Stomach (tissue), 9 donors: ENCODE measurements around the gene TLR5. TPM values are rescaled to one million over a fixed set of nuclear protein-coding genes. Genes with fewer than 3 reads are reported as not detected.

Experiments used
- DNase-seq, 2 donors: peaks; one replicate each; pipeline versions ENCODE4 v3.0.0 to v3.0.0-alpha.2; 2013 to 2019
- H3K27ac ChIP-seq, 5 donors: fragments of 200-600 bp in 4 of 5; sonication (generic) in 4 of 5; one replicate each; pipeline ENCODE4 v1.5.1; 2013 to 2019; ENCODE audit warnings: mild to moderate bottlenecking in 1 of 5, moderate library complexity in 1 of 5
- H3K27me3 ChIP-seq, 3 donors: fragments of 200-600 bp; sonication (generic); one replicate each; pipeline ENCODE4 v1.5.1; 2017 to 2019; ENCODE audit warnings: mixed run types in 1 of 3
- H3K36me3 ChIP-seq, 4 donors: fragments of 200-600 bp; sonication (generic); 1 replicate in 3 of 4; 2 replicates in 1 of 4; pipeline ENCODE4 v1.5.1; 2016 to 2019
- H3K4me1 ChIP-seq, 4 donors: fragments of 200-600 bp; sonication (generic); one replicate each; pipeline ENCODE4 v1.5.1; 2016 to 2019
- H3K4me3 ChIP-seq, 4 donors: fragments of 200-600 bp; sonication (generic) in 3 of 4; one replicate each; pipeline ENCODE4 v1.5.1; 2016 to 2019; ENCODE audit warnings: mild to moderate bottlenecking in 1 of 4
- H3K9me3 ChIP-seq, 4 donors: fragments of 200-600 bp; sonication (generic); one replicate each; pipeline ENCODE4 v1.5.1; 2016 to 2019
- EP300 ChIP-seq: sonication (generic); formaldehyde crosslinking; IDR thresholded peaks from one replicate; pipeline ENCODE4 v1.6.1; 2017; ENCODE audit warnings: antibody characterized with exemption
- POLR2A ChIP-seq, 4 donors: fragments of 450-650 bp; IDR thresholded peaks; one replicate each; pipeline ENCODE4 v1.6.1; 2016; ENCODE audit warnings: antibody characterized with exemption in 4 of 4, control low read depth in 2 of 4, mild to moderate bottlenecking in 1 of 4, moderate library complexity in 1 of 4
- POLR2AphosphoS5 ChIP-seq, 3 donors: sonication (generic); formaldehyde crosslinking; IDR thresholded peaks; one replicate each; pipeline ENCODE4 v1.6.1; 2016; ENCODE audit warnings: antibody characterized with exemption in 3 of 3
- WGBS, 5 donors: extraction: QIAGEN DNeasy Blood & Tissue Kit in 3 of 5; methylation state at CpG; one replicate each; pipeline versions ENCODE4 v1.1.5 to v1.1.7; 2013 to 2018; 5-methylcytosine and 5-hydroxymethylcytosine counted together
- intact Hi-C: fragments of 100-400 bp; cut with DNase I; formaldehyde crosslinking; loops from one replicate; pipeline ENCODE4 v1.15.1; 2023; ENCODE audit warnings: low total_unique reads
- polyA plus RNA-seq, 3 donors: library from polyadenylated mRNA; stranded (reverse); fragments of 200-250 nt; gene quantifications; one replicate each; pipeline ENCODE4 v1.2.3, GENCODE V29; 2013
- total RNA-seq, 5 donors: library from RNA; depleted of rRNA; stranded (reverse); fragments of >200 nt; gene quantifications; one replicate each; pipeline versions ENCODE4 v1.1.0 to v1.2.3, GENCODE V29; 2014 to 2016
- TF ChIP-seq, protein P1 (sequence below), 7 experiments: fragments of 450-650 bp in 4 of 7; fragments of 200-600 bp in 3 of 7; sonication (generic) in 3 of 7; IDR thresholded peaks; one replicate each; pipeline ENCODE4 v1.5.1; 2016 to 2019; ENCODE audit warnings: antibody characterized with exemption in 7 of 7, control low read depth in 2 of 7, mild to moderate bottlenecking in 1 of 7
- donor health status: healthy with polysubstance abuse.
- donor health status: Bipolar disorder and iron deficiency.
- donor health status: healthy.

TLR5 gene
- total and polyA plus RNA-seq, 8 donors = 0.46 to 25.9 (median 4.0) TPM; not detected in 1

DNA sequence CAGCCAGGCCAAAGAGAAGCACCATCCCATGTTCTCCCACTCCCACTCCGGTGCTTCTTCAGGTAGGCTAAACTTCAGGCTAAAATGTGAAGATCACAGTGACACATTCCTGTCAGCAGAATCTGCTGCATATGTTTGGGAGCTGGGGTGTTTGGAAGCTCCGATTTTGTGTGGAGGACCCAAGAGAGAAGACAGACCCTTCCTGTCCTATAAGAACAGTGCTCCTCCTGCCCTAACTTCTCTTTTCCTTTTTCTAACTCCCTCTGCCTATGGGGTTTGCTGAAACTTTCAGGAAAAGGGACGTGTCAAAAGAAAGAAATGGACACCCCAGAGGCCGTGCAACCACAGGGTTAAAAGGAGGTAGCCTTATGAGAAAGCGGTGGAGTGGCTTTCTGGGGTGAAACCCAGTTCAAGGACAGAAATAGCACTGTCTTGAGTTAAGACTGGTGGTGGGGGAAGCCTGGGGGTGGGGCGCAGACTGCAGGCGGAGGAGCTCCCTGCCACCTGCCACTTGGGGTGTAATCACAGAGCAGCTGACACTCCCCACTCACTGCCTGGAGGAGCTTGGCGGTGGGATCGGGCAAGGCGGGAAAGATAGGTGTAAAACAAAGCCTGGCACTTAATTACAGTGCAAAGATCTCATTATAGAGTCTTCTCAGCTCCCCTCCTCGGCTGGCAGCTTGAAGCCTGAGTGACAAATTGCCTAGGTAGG lies 645 bp upstream of the TLR5 start:
- H3K27ac ChIP-seq = peak overlapping the region; percentile 65 to 89 (median 77)
- H3K4me3 ChIP-seq = peak overlapping the region; percentile 54 to 77 (median 67)
- TF ChIP-seq POLR2A (IDR thresholded peaks at IDR 0.05) = no peak
- TF ChIP-seq, protein P1, sequence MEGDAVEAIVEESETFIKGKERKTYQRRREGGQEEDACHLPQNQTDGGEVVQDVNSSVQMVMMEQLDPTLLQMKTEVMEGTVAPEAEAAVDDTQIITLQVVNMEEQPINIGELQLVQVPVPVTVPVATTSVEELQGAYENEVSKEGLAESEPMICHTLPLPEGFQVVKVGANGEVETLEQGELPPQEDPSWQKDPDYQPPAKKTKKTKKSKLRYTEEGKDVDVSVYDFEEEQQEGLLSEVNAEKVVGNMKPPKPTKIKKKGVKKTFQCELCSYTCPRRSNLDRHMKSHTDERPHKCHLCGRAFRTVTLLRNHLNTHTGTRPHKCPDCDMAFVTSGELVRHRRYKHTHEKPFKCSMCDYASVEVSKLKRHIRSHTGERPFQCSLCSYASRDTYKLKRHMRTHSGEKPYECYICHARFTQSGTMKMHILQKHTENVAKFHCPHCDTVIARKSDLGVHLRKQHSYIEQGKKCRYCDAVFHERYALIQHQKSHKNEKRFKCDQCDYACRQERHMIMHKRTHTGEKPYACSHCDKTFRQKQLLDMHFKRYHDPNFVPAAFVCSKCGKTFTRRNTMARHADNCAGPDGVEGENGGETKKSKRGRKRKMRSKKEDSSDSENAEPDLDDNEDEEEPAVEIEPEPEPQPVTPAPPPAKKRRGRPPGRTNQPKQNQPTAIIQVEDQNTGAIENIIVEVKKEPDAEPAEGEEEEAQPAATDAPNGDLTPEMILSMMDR (IDR thresholded peaks at IDR 0.05) = no peak
- intact Hi-C loops = no loop called here
- peak; percentile 35 to 85 for DNase-seq
- H3K9me3 ChIP-seq = no peaks in the 10 kb centered on the region
- H3K27me3 ChIP-seq = no peaks in the 10 kb centered on the region
- peaks cover 9 to 46% (median 41%) of the 10 kb centered on the region in 4 donors for H3K4me1 ChIP-seq
- H3K36me3 ChIP-seq = no peaks in the 10 kb centered on the region
- WGBS, 5 donors = 23 to 30% (median 24%) methylated on average over 11 of the region's 11 CpGs

DNA sequence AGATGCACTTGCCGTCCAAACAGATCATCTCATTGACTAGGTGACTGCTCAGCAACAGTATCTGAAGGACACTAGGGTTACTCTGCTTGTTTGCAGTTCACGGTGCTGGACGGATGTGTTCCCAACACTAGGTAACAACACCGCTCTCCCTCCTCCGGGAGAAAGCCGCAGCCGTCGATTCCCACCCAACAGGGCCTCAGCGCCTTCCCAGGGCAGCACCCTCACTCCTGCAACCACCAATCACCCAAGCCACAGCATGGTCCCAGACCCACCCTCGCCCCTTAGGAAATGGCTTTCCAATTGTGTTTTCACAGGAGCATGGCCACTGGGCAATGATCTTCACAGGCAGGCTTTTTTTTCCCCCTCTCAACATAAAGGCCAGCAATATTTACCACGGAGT lies 779 bp downstream of the TLR5 start:
- peak in 1 of 2 donors; percentile 26 for DNase-seq
- no peak for TF ChIP-seq EP300
- TF ChIP-seq POLR2AphosphoS5 (IDR thresholded peaks at IDR 0.05) = no peak
- TF ChIP-seq, protein P1 (IDR thresholded peaks at IDR 0.05) = no peak
- no peak for TF ChIP-seq POLR2A (IDR thresholded peaks at IDR 0.05)
- peak overlapping the region; percentile 54 to 77 (median 67) for H3K4me3 ChIP-seq
- WGBS, 5 donors = 72 to 83% (median 76%) methylated on average over 10 to 11 of the region's 11 CpGs
- H3K4me1 ChIP-seq = peaks cover 9 to 52% (median 45%) of the 10 kb centered on the region in 4 donors
- no peaks in the 10 kb centered on the region for H3K27me3 ChIP-seq
- intact Hi-C loops = no loop called here
- H3K36me3 ChIP-seq = no peaks in the 10 kb centered on the region
- H3K27ac ChIP-seq = peak overlapping the region; percentile 65 to 89 (median 77)
- H3K9me3 ChIP-seq = no peaks in the 10 kb centered on the region

DNA sequence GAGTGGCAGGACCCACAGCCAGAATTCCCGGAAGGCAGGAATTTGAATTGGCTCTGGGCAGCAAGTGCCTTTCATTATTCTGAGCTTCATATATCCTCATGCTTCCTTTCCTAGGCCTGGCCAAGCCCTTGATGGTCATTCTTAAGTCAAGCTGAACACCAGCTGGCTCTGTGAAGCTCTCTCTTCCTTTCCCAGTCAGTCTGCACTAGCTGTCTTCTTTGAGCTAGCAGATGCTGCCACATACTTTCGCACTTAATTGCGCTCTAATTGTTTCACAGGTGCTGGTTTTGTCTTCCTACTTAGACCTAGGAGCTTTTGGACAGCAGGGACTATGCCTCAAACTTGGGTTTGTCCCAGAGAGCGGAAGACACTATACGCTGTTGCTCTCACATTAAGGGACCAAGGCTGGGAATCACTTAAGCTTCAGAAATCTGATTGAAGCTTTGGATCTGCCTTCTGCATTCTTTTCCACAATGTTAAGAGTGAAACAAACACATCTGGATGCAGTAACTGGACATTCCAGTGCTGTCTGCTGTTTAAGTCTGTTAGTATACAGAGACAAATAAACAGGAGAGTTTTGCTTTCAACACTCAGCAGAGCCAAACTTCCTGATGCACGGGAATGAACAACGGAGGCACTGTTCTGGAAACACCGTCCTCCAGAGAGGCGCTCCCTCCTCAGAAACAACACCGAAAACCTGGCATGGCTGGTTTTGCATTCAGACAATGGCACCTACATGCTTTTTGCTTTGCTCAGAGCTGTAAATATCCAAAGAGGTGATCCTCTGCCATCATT lies 2.2 kb downstream of the TLR5 start:
- intact Hi-C loops = no loop called here
- peak overlapping the region in 3 of 5 donors; percentile 1 to 69 (median 44) for H3K27ac ChIP-seq
- no peaks in the 10 kb centered on the region for H3K27me3 ChIP-seq
- H3K9me3 ChIP-seq = no peaks in the 10 kb centered on the region
- H3K4me1 ChIP-seq = peaks cover 15 to 67% (median 59%) of the 10 kb centered on the region in 4 donors
- peak in 1 of 2 donors; percentile 63 for DNase-seq
- H3K36me3 ChIP-seq = no peaks in the 10 kb centered on the region
- TF ChIP-seq POLR2AphosphoS5 (IDR thresholded peaks at IDR 0.05) (no peak), POLR2A (IDR thresholded peaks at IDR 0.05) (no peak), EP300 (no peak)
- TF ChIP-seq, protein P1 (IDR thresholded peaks at IDR 0.05) = no peak
- H3K4me3 ChIP-seq = no peak overlapping the region
- WGBS, 5 donors = 49 to 58% (median 52%) methylated on average over 10 of the region's 10 CpGs

DNA sequence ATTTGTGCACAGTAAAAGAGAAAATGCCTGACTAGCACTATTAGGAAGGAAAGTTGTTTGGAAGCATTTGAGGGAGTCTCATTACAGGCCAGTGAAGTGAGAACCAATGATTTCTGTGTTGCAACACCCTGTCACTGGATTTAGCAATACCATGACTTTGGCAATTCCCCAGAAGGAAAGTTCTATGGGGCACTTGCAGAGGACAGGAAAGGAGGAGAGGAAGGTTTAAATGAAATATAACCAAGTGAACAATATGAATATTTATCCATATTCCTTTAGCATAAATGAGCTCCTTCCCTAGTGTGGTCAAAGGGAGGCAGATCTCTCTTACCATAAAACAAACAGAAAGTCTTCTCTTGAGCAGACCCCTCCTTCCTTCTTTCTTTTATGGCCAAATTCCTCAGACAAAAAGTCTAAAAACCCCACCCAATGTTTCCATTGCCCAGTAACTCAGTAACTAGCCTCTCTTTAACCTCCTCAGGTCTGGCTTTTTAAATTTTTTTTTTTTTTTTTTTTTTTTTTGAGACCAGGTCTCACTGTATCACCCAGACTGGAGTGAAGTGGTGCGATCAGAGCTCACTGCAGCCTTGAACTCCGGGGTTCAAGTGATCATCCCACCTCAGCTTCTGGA lies 5.5 kb downstream of the TLR5 start:
- WGBS, 5 donors = 79 to 93% (median 84%) methylated on average over 2 of the region's 2 CpGs
- H3K9me3 ChIP-seq = no peaks in the 10 kb centered on the region
- TF ChIP-seq, protein P1 (IDR thresholded peaks at IDR 0.05) = no peak
- TF ChIP-seq POLR2AphosphoS5 (IDR thresholded peaks at IDR 0.05) = peak; percentile 29 to 75 (median 58)
- H3K4me3 ChIP-seq = no peak overlapping the region
- intact Hi-C loops = loop anchor here (10.0 kb wide), 1 partner anchor 547 kb away; no protein-coding TSS in a partner anchor
- peak overlapping the region in 3 of 5 donors; percentile 53 to 83 (median 61) for H3K27ac ChIP-seq
- peak in 1 of 2 donors; percentile 69 for DNase-seq
- no peaks in the 10 kb centered on the region for H3K36me3 ChIP-seq
- peaks cover 7 to 75% (median 61%) of the 10 kb centered on the region in 4 donors for H3K4me1 ChIP-seq
- H3K27me3 ChIP-seq = no peaks in the 10 kb centered on the region
